Umbilical cord (tissue), 2 donors: ENCODE measurements around the gene MAGI2. TPM values are rescaled to one million over a fixed set of nuclear protein-coding genes. Genes with fewer than 3 reads are reported as not detected.

Experiments
- DNase-seq: peaks from one replicate; pipeline ENCODE4 v3.0.0-alpha.2; 2015; ENCODE audit warnings: low spot score
- total RNA-seq: library from RNA; depleted of rRNA; stranded (reverse); fragments of >200 nt; gene quantifications from one replicate; pipeline ENCODE4 v1.2.3, GENCODE V29; 2014; ENCODE audit warnings: low replicate concordance; ENCODE audit not compliant: insufficient read depth

MAGI2 gene
- total RNA-seq, 1 donor from 2014 or later: 51.5 TPM

DNA sequence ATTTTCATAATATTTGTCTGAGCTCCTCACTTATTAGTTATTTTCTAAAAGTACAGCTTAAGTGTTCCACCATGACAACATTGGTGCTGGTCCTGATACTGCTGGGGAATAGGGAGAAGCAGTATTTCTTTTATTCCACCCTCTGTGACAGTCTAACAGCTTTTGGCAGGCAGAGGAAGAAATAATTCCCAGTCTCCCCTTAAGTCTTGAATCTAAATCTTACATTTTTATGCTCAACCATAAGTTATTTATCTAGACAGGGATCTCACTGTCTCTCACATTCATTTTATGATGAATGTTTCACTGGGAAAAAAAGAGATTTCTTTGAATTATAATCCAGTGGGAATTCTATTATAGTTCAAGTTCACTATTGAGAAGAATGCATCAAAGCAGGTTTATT, 71.5 kb downstream of the MAGI2 start:
- DNase-seq: peak; percentile 39

DNA sequence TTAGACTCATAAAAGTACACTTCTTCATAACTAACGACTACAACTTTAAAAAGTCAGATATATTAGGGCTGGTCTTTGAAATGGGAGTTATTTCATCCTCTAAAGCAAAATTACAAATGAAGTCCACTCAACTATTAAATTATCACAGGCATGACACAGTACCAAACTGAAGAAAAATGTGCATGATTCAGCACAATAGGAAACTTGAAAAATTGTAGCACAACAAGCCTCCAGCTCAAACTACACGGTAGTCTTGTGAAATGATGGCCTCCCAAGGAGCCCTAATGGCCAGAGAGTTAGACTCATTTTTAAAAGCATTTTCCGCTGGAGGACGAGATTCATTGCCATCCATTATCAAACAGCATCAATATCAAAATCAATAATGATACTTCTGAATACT, 76.4 kb downstream of the MAGI2 start:
- no peak for DNase-seq

DNA sequence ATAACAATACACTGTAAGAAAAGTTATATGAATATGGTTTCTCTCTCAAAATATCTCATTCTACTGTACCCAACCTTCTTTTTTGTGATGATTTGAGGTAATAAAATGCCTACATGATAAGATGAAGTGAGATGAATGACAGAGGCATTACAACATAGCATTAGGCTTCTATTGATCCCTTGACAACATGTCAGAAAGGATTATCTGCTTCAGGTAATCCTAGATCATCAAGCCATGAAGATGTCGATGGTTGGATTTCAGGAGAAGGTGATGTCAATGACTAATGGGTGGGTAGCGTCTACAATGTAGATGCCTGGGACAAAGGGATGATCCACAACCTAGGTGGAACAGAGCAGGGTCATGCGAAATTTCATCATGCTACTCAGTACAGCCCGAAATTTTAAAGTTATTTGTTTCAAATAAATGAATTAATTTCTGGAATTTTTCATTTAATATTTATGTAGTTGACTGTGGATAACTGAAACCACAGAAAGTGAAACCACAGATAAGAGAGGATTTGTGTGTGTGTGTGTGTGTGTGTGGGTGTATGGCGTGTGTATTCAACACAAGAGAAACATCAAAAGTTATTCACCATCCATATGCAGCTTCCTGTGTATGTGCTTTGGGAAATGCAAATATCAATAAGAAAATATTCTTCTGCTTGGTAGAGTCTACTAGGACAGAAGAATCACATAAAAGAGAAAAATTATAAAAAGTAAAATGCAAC, 77.0 kb downstream of the MAGI2 start:
- DNase-seq: no peak

DNA sequence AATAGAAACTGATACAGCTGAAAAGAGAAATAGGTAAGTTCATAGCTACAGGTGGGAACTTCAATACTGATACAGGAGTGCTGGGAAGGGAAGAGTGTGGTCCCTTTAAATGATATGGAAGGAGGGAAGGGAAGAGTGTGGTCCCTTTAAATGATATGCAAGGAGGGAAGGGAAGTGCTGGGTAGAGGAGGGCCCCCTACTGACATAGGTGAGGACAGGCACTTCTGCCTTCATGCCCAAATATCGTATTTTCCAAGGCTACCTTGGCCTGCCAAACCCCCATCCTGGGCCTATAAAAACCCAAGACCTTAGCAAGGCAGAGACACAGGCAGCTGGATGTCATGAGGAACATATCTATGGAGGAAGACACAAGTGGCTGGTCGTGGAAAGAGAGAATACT, 92.3 kb downstream of the MAGI2 start:
- DNase-seq: no peak

DNA sequence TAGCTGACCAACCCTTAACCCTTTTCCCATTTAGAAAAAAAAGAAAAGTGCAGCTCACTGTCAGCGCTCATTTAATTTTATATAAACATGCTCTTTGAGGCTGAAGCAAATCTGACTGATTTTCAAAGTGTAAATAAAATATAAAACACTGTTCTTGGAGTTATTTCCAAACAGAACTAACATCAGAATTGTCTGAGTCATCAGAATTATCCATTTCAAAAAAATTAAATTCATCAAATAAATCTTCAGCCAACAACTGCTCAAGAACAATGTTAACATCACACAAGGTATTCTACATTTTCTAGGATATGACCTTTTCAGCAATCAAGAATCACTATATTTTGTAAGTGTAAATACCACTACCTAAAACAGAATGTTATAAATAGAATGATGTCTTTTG, 93.6 kb downstream of the MAGI2 start:
- DNase-seq: no peak

DNA sequence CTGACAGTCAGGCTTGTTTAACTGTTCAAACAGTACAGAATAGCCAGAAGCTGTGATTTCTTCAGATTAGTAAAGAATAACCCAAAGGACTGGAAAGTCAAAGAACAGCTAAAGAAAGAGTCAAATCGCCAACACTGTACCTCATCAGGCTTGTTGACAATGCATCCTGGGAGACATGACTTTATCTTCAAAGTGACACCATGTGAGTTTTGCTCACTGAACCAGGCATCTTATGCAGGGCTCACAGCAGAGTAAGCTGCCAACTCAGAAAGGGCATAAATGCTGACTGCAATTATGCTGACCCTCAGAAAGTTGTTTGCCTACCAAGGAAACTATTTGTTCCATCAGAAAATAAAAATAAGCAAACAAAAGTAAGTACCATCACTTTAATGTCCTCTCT, 96.4 kb downstream of the MAGI2 start:
- no peak for DNase-seq

DNA sequence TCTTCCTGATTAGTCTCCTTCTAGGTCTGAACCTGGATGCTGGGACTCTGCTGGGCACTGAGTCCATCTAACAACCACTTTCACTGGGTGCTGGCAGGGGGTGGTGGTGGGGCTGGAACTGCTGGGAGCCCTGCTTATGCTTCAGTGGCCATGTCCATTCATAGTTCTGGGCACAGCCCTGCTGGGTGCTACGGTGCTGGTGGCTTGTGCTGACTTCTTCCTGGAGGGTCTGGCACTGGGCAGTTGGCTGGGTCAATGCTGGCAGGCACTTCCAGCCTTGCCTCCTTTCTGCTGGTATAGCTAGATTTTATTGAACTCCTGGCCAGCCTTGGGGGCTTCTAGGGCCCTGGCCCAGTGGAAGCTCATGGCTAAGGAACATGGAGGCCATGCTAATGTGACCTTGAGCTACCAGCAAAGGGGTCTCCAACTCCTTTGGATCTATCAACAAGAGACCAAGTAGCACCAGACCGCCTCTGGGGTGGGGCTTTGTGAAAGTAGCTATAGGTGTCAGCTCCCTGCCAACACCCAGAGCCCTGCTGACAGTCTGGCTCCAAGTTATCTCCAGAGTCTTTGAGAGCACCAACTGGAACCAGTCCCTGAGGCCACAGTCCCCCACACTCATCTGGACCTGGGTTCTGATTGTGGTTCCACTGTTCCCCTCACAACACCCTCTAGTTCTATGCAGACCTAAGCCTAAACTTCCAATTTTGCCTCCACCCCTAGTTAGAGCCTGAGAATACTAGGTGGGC, 99.6 kb downstream of the MAGI2 start:
- no peak for DNase-seq

DNA sequence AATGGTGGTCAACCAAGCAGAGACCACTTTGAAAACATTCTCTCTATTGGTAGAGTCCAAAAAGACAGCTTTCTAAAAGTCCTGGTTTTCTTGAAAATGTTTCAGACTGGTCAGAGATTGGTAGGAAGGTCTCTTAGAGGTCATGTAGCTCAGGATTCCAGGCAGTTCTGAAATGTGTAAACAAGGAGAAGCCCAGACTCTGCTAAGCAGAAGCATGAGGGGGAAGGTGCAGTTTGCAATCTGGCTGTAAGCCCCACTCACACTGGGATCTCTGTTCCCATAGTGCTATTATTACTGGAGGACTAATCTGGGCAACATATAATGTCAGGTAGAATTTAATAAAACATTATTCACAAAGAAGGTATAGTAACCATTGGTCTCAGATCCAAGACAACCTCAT, 101.1 kb downstream of the MAGI2 start:
- no peak for DNase-seq

DNA sequence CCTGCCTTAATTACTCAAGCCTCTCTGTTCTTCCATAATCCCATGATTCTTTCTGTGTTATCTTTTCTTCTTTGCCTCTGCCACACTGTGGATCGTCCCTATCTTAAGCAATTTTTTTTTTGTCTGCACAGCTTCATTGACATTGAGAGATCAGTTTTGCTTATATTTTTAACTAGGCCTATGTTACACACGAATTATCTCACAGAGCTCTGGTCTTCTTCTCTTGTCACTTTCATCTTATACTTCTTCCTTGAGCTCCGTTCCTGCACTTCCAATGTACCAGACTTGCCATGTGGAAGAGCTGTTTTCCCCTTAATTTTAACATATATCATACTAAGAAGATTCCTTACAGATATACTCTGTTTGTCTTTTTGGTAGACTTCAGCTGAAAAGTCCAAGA, 106.1 kb downstream of the MAGI2 start:
- peak; percentile 91 for DNase-seq

DNA sequence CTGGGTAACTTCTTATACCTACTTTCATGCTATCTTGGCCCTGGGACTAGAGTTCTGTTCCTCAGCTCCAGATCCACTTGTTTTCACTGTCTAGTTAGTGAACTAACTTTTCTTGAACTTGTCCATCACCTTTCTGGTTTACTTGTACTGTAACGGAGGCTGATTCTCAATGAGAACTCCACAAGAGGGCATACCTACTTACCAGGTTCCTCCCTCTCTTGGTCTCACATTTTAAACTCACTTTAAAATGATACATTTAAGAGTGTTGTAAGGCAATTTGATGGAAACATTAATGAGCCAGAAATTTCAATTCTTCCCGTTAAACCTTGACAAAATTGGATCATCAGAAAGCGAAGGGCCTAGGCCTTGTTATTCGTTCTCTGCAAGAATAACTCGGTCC, 111.6 kb downstream of the MAGI2 start:
- DNase-seq: no peak

DNA sequence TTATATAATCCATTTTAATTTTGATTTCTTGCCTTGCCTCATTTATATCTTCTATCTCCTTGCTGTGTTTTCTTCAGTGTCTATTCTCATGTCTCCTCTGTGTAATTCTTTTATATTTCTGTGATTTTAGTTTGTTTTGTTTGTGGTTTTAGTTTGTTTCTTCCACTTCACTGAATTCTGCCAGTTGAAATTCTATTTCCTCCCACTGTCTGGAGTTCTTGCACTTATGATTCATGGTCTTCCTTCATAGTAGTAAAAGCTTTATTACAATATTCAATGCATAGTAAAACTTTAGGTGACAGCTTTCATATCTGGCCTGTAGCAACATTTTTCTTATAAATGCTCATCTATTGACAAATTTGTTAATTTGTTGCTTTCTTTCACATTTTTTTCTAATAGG, 113.3 kb downstream of the MAGI2 start:
- no peak for DNase-seq

DNA sequence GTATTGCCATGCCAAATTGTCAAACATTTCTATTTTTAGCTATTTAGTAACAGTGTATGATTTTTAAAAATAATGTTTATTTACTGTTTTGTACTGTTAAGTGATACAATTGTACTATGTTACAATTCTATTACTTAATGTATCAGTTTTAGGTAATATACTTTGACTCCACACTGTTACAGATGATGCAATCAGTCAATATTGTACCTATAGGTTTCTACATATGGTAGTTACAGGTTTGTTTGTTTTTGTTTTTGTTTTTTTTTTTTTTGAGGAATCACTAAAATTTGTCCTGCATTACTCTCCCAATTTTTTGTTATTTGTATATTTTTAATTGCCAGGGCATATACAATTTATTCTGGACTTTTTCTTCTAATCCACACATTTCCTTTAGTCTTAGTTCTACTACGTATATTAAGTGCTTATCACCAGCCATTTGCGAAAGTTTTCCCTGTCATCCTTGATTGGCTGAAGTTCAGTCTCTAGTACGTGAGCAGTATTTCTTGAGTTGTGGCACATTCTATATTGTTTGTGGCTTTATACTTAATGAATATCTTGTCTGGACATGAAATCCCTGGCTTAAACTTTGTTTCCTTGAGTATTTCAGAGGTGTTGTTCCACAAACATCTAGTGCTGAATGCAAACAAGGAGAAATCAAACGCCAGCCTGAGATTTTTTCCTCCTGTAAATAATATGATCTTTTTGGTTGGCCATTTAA, 114.1 kb downstream of the MAGI2 start:
- no peak for DNase-seq

DNA sequence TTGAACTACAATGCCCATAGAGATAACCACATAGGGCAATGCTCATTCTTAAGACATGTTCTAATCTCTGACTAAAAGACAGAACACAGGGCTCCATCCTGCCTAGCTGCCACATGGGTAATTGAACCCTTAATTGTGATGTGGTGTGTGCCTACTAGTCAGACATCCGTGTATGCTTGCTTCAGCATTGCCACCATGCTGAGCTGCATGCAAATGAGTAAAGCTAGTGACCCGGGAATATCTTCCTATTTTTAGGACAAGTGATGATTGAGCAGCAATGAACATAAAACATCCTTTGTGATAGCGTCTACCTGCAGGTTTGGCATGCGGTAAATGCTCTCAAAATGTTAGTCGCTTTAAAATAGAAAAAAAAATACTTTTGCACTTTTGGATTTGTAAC, 115.8 kb downstream of the MAGI2 start:
- no peak for DNase-seq

DNA sequence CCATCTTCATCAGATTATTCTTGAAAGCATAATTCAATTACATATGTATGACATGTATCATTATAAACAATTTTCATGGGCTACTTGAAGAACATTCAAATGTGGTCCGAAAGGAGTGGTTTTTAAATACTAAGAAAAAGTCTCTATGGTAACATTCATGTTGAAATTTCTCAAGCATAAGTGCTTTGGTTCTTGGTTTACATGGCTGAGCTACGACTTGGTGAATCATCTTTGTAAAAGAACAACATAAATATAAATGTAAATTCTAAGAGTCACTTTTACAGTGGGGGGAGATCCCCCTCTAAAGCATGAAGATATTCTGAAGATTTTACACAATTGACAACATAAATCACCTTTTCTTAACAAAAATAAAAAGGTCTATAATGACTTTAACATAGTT, 118.6 kb downstream of the MAGI2 start:
- no peak for DNase-seq

DNA sequence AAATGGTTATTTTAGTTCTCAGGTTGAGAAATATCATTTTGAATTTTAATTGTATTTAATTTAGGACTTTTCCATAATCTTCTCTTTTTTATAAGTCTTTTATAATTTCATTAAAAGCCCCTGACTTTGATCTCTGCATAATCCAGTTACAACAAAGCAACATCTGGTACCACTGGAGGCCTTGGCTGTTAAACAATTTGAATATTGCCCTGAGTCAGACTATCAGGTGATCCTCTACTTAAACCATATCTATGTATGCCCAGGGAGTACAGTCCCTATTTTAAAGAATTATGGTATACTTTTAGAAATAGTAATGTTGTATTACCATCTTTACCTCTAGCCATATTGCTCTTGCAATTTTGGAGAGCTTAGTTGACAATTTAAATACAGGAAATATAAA, 119.1 kb downstream of the MAGI2 start:
- DNase-seq: no peak

DNA sequence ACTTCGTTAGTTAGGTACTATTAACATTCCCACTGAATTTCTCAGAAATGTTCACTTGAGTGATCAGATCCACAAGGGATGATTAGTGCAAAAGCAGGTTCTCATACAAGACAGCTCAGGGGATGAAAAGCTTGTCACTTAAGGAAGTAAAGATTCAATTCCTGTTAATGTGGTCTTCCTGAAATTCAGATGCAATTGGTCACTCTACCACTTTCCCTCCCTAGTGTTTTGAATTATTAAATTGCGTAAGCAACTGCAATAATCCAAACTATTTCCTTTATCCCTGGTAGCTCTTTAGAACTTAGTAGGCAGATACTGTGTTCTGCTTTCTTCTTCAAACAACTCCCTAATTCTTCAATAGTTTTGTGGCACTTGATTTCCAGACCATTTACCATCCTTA, 121.4 kb downstream of the MAGI2 start:
- no peak for DNase-seq

DNA sequence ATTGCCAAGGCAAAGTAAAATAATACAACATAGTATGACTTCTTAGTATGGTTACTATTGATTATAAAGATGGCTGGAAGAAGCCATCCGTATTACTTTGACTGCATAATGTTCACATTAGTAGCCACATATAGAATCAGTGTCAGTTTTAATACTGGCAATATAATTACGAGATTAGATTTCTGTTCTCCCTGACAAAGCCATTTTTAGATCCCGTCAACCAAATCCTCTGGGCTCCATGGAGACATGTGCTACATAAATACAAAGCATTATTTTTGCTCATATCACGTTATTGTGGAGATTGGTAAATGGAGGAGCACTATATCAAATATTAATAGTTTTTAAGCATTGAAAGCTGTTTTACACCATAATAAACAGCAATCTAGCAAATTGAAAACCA, 124.0 kb downstream of the MAGI2 start:
- no peak for DNase-seq

DNA sequence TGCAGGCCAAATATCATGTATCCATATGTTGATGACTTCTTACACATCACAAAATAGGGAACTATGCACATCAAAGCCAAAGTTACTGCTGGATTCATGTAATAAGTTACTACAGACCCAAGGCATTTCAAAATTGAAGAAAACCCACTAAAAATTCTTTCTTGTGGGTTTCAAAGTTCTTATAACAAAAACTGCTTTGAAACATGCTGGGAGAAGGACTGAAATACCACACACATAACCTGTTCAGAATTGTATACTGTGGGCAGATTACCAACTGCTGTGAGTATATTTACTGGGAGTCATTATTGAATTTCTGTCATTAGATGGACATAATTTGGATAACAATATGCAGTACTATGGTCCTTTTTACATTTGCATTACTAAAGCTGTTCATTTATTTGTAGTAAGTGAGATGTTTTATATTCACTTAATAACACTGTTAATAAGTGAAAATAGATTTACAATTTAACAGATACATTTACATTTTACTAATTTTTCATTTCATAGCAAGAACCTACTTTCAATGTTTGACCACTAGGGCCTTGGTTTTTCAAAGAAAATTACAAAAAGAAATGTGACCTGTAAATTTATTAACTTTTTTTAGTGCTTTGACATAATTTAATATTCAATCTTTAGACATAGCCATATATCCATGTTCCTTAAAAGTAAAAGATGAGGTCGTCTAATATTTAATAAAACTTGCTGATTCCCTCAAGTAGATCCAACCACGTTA, 132.6 kb downstream of the MAGI2 start:
- DNase-seq: no peak

DNA sequence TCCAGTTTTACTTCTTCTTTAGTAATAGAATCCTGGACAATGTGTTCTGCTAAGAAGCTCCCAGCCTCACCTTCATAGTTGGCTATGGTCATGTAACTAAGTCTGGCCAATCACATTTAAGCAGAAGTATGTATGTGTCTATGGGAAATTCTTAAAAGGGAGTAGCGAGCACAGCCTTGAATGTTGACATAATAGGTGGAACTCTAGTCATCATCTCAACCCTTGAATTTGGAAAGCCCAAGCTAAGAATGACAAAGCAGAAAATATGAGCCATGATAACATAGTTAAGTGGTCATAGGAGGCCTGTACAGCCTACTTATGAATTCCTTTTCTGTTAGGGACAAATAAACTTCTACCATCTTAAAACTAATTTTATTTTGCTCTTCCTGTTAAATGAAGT, 134.1 kb downstream of the MAGI2 start:
- no peak for DNase-seq

DNA sequence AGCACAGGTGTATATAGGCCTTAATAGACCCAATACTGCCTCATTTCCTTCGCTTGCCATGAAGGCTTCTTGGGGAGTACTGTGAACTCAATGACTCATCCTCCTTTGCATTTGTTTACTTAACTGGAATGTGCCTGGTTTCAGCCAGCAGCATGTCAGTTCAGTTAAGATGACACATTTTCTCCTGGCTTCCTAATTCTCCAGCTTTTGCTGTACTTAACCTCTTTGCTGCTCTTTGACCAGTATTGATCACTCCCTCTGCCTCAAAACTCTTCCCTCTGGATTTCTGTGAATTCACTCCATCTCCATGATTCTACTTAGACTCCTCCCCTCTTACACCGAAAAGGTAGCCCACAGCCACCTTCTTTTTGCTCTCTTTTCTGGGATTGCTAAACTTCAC, 135.7 kb downstream of the MAGI2 start:
- DNase-seq: peak; percentile 50

DNA sequence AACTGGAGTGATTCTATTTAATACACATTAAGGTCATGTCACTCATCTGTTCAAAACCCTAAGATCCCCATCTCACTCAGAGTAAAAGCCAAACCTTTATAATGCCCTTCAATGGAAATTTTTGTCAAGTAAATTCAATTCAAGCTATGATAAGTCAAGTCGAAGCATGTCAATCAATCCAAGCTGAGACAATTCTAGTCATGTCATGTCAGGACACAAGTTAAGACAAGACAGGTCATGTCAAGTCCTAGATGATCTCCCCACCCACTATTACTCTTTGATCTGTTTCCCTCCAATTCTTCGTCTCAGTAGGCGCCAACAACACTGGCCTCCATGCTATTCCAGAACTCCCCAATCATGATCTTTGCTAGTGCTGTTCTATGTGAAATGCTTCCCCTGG, 141.4 kb downstream of the MAGI2 start:
- DNase-seq: no peak

DNA sequence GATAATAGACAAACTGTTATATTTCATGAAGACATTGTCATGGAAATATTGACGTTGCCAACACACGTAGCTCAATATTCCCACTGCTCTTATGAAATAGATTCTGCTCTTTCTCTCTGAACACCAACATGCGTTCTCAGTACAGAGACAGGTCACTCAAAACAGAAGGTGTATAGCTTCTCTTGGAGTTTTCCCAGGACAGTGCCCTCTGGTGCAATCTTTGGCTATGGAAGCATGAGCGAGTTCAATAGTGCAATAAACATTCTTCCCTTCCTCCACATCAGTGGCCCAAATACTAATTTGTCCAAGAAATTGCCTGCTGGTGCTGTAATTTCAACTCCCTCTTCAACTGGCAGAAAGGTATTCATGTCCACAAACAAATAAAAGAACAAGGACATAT, 145.3 kb downstream of the MAGI2 start:
- DNase-seq: no peak
